Measurements from ENCODE around the gene MED13L.

DNA sequence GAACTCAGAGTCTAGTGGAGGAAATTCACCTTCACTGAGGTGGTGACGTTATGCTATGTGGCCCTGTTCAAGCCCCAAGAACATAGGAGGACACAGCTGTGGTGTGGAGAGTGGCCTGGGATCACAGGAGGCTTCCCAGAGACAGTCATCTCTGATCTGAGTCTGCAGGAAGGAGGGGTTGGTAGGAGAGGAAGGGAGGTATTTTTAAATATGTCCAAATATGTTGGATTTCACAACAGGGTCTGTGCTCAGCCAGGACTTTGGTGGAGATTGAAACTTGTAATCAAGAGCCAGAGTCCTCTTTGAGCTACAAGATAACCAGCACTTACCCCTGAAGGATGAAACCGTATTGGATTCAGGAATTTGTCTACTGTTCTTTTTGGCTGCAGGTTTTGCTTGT is 26.4 kb upstream of the MED13L start:
- no peak for TF ChIP-seq POLR2A (IDR thresholded peaks at IDR 0.05)
- TF ChIP-seq, protein P1, sequence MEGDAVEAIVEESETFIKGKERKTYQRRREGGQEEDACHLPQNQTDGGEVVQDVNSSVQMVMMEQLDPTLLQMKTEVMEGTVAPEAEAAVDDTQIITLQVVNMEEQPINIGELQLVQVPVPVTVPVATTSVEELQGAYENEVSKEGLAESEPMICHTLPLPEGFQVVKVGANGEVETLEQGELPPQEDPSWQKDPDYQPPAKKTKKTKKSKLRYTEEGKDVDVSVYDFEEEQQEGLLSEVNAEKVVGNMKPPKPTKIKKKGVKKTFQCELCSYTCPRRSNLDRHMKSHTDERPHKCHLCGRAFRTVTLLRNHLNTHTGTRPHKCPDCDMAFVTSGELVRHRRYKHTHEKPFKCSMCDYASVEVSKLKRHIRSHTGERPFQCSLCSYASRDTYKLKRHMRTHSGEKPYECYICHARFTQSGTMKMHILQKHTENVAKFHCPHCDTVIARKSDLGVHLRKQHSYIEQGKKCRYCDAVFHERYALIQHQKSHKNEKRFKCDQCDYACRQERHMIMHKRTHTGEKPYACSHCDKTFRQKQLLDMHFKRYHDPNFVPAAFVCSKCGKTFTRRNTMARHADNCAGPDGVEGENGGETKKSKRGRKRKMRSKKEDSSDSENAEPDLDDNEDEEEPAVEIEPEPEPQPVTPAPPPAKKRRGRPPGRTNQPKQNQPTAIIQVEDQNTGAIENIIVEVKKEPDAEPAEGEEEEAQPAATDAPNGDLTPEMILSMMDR (IDR thresholded peaks at IDR 0.05) = no peak
